Measurements from ENCODE around the gene HS1BP3.

HS1BP3 gene

GRCh38 chr2:20578266-20578894, 72.5 kb downstream of the HS1BP3 start:
- in situ Hi-C loops (cut with MboI; ENCODE audit: low sequenced_read_pairs) = no loop called here

DNA sequence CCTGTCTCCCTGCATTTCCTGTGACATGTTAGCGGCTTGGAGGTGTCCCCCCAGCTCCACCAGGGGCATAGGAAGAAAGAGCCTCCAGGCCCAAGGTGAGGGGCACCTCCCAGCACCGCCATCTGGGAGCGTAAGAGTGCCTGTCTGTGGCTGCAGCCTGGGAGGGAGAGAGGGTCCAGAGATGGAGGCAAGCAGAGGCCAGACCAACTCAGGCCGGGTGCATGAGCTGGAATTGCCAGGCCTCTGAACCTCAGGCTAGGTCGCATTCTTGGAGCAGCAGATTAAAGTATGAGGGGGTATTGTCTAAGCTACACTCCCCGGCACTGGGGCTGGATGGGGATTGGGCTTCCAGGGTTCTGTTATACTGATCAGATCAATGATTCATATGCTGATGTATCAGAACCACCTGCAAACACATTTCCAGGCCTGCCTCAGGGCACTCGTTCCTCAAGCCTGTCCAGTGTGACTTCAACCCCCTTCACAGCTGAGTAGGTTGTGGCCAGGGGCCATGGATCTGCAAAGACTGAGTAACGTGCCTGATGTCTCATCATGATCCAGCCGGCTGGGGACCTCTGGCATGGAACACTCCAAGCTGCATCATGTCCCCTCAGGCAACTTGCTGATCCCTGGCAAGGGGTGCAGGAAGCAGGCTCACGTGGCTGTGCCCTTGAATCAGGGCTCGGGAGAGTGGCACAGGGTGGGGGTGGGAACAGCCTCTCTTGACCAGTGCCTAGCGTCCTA, 73.2 kb downstream of the HS1BP3 start:
- in situ Hi-C loops (cut with MboI; ENCODE audit: low sequenced_read_pairs) = no loop called here

DNA sequence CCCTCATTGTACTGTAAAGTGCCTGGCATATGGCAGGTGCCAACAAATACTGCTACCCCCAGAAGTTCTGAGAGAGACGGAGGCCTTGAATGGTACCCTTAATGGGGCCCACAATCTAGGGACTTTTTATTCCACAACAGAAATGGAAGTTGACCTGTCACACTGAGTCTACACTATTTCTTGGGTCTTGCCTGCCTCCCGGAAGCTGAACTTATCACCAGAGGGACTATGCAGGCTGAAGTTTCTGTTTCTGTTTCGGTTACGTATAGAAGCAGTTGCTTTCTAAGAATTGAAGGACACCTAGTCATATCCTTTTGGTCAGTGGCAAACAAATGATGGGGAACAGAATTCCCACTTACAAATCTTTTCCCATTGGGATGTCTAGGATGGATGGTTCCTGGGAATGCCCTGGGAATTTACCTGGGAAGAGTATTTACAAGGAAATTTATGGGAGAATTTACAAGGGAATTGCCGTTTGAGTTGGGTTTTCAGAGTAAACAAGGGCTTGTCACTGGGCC, 74.2 kb downstream of the HS1BP3 start:
- in situ Hi-C loops (cut with MboI; ENCODE audit: low sequenced_read_pairs) = no loop called here

- in situ Hi-C loops (cut with MboI; ENCODE audit: low sequenced_read_pairs) = no loop called here
These were observed 74.8 kb downstream of the HS1BP3 start for GRCh38 chr2:20575935-20576597.

DNA sequence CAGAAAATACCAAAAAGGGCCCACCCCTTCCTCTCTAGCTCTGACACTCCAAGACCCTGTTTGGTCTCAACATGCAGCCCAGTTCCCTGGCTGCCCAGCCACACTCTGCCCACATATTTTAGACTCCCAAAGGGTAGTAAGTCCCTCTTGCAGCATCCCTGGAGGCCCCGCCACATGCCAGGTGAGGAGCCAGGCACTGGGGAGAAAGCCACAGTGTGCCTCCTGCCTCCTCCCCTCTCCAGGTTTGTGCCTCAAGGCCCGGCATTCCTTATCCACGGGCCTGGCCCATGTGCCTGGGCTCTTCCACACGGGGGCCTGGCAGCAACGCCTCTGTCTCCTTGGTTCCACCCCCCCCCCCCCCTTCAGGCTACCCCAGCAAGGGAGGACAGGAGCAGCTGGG, 75.5 kb downstream of the HS1BP3 start:
- in situ Hi-C loops (cut with MboI; ENCODE audit: low sequenced_read_pairs) = no loop called here

GRCh38 chr2:20574930-20575329, 76.0 kb downstream of the HS1BP3 start:
- in situ Hi-C loops (cut with MboI; ENCODE audit: low sequenced_read_pairs) = no loop called here

- in situ Hi-C loops (cut with MboI; ENCODE audit: low sequenced_read_pairs) = no loop called here
These were observed 76.4 kb downstream of the HS1BP3 start for GRCh38 chr2:20574423-20574911.

DNA sequence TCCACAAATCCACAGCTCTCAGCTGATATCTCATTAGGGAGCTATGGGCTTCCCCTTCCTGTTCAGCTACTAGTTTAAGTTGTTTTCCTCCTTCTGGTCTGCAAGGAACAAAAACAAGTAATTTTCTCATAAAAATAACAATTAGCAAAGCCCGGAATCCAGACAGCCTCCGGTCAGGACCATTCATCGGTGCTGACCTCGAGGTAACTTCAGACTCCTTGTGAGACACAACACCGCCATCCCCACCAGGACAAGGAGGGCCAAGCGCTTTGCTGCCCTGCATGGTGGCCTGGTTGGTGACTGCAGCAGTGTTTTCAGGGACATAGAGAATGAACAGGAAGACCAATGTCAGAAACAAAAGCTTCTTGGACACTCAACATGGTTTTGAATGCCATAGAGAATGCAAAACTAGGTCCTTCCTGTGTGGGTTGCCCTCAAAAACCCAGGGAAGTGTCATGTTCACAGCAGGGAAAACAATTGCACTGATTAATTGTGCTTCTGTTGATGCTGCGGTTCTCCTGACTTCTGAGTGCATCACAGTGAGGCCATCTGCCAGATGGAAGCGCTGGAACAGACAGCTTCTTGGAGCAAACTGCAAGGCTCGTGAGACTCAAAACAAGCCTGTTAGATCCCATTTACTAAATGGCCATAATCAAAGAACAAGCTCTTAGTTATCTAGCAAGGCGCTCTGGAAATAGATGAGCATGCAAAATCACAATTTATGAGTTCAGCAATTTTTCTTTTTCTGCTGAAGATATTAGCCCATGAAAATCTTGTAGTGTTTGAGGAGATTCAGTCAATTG, 77.1 kb downstream of the HS1BP3 start:
- in situ Hi-C loops (cut with MboI; ENCODE audit: low sequenced_read_pairs) = no loop called here

GRCh38 chr2:20572221-20572620, 78.7 kb downstream of the HS1BP3 start:
- in situ Hi-C loops (cut with MboI; ENCODE audit: low sequenced_read_pairs) = no loop called here

DNA sequence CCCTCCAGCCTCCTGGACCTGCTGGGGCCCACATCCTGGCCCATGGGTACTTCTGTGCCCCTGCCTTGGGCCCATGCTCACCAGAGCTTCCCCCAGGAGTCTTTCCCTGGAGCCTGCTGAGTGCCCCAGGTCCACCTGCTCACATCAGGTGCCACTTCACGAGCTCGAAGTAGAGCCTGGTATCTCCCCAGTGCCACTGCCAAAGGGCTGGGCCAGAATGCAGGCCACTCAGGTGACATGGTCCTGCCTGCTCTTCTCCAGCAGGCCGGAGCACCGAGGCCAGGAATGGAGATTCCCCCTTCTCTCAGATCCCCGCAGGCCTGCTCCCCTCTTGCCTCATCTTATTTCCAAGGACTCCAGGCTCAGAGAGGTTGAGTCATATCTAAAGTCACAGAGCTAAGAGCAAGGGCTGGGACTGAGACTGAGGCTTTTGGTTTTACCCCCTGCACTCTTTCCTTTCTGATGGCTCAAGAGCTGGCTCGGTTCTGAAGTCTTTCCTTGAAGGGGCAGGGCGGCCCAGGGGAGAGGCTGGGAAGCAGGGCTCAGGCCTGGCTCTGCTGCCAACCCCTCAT, 79.2 kb downstream of the HS1BP3 start:
- in situ Hi-C loops (cut with MboI; ENCODE audit: low sequenced_read_pairs) = no loop called here

GRCh38 chr2:20571231-20571630, 79.7 kb downstream of the HS1BP3 start:
- in situ Hi-C loops (cut with MboI; ENCODE audit: low sequenced_read_pairs) = no loop called here

DNA sequence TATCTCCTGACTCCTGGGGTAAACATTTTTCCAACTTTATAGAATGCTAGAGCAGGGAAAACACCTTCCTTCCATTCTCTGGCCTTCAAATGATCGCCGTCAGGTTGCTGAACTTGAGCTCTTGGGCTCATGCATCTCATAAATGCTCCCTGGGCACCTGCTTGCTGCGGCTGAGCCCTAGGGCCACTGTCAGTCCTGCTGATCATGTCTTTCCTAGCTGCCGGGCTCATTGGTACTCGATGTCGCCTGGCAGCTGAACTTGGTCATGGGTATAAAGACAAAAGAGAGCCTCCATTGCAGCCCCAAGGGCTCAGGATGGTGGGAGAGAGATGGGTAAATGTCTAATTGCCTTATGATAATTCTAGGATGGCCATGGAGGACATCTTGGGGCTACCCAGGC, 80.6 kb downstream of the HS1BP3 start:
- in situ Hi-C loops (cut with MboI; ENCODE audit: low sequenced_read_pairs) = no loop called here

DNA sequence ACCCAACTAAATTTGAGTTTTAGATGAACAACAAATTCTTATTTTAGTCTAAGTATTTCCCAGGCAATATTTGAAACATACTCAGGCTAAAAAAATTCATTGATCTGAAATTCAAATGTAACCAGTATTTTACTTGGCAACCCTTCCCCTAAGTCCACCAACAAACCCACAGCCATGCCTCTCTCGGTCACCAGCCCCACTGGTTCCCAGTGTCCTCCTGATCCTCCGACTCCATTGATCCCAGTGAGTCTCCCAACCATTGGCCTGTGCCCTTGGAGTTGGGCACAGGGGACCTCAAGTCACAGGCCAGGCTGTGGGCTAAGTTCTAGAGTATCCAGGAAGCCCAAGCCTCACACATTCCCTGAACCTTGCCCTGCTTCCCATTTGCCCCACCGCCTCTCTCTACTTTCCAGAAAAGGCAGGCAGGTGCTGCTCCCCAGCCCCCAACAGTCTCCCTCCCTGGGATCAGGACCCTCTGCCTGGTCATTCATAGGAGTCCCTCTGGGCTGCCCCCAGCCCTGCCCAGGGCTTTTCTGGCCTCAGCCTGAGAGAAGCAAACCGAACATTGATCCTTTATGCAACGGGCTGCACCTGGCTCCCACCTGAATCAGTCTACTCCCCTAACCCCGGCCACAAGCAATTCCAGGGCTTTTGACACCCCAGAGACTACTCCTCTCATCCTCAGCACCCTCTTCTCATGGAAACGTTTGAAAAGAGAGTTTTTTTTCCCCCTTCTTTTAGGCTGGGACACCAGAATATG, 81.3 kb downstream of the HS1BP3 start:
- in situ Hi-C loops (cut with MboI; ENCODE audit: low sequenced_read_pairs) = no loop called here

DNA sequence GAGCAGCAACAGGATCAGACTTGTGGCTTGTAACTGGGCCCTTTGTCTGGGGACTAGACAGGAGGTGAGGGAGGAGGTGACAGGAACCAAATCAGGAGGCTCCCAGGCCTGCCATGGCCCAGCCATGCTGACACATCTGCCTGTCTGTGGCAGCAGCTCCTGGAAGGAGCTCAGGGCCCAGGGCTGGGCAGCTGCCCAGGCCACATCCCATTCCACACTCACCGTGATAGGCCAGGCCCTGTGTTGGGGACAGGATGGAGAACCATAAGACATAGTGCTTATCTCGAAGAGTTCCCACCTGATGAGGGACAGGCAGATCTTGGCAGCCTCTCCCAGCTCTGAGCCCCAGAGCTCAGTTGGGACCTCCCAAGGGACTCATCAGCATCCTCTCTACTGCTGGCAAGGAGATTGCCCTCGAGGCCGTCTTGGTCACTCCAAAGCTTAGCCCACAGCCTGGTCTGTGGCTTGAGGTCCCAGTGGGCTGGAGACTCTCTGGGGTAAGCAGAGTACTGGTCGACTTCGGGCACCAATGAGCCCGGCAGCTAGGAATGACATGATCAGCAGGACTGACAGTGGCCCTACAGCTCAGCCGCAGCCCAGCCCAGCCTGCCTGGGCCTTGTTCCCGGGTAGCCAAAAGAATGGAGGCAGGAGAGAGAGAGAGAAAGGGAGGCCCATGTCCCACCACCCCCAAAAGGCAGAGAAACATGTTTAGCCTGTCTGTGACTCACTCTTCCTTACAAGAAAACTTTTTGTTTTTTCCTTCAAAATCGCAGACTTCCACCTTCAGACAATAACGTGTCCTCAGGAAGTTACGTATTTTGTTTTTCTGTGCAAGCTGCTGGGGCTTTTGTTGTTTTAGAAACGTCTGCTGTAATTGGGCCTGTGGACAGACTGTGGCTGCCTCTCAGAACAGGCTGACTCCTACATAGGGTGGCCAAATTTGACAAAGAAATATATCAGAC, 82.1 kb downstream of the HS1BP3 start:
- in situ Hi-C loops (cut with MboI; ENCODE audit: low sequenced_read_pairs) = no loop called here

- in situ Hi-C loops (cut with MboI; ENCODE audit: low sequenced_read_pairs) = no loop called here
These were observed 83.0 kb downstream of the HS1BP3 start for GRCh38 chr2:20567926-20568179.
